Esophagus squamous epithelium (tissue), 4 donors: ENCODE measurements around the gene PDZRN3.

Experiments
- CTCF ChIP-seq, 6 experiments: fragments of 450-650 bp in 4 of 6; fragments of 200-600 bp in 2 of 6; sonication (generic) in 2 of 6; IDR thresholded peaks; one replicate each; pipeline ENCODE4 v1.5.1; 2016 to 2019; ENCODE audit warnings: antibody characterized with exemption in 6 of 6, mild to moderate bottlenecking in 4 of 6, moderate library complexity in 4 of 6
- POLR2A ChIP-seq, 4 donors: fragments of 450-650 bp; IDR thresholded peaks; one replicate each; pipeline ENCODE4 v1.6.1; 2017; ENCODE audit warnings: antibody characterized with exemption in 4 of 4, mild to moderate bottlenecking in 4 of 4, moderate library complexity in 3 of 4

- no peak for TF ChIP-seq CTCF (IDR thresholded peaks at IDR 0.05)
- no peak for TF ChIP-seq POLR2A (IDR thresholded peaks at IDR 0.05)
Measured at GRCh38 chr3:73491287-73491662, 133.5 kb downstream of the PDZRN3 start.
